Activated CD4-positive, alpha-beta T cell treated with anti-CD3 and anti-CD28 coated beads, Interleukin-2, amount 50 U/mL, for 1 hour (primary cell): ENCODE results near the gene TM6SF1.
"Not testable (repeated sequence)": the region's sequence is repeated elsewhere in the genome, so short reads cannot be mapped to it uniquely, and the experiment has no call there.

ENCODE experiments used
- DNase-seq: peaks from one replicate; pipeline ENCODE4 v3.0.0-alpha.2; 2020

Gene TM6SF1

DNA sequence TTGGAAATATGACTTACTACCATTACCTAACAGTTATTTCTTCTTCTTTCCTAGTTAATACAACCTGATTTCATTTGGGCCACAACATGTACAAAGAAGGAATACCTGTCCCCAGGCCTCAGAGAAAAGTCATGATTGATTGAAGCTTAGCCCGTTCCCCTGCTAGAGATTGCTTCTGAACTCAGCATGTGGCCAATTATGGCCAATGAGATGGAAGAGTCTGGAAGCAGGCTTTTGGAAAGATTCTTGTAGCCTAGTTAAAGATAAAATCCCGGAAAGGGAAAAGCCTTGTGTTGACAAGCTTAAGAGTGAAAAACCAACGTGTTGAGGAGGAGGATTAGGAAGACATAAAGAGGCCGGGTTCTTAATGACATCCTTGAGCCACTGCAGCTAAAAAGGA is 17.0 kb upstream of the TM6SF1 start:
- no peak for DNase-seq

DNA sequence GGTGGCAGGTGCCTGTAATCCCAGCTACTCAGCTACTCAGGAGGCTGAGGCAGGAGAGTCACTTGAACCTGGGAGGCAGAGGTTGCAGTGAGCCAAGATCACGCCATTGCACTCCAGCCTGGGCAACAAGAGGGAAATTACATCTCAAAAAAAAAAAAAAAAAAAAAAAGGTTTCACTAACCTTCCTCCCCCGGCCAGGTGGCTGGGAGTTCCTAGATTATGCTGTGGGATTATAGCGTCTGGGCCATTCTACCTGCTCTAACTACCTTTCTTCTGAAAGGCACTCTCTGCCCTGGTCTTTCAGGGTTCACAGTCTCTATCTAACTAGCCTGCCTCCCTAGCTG is 15.5 kb upstream of the TM6SF1 start:
- DNase-seq = not testable (repeated sequence)

DNA sequence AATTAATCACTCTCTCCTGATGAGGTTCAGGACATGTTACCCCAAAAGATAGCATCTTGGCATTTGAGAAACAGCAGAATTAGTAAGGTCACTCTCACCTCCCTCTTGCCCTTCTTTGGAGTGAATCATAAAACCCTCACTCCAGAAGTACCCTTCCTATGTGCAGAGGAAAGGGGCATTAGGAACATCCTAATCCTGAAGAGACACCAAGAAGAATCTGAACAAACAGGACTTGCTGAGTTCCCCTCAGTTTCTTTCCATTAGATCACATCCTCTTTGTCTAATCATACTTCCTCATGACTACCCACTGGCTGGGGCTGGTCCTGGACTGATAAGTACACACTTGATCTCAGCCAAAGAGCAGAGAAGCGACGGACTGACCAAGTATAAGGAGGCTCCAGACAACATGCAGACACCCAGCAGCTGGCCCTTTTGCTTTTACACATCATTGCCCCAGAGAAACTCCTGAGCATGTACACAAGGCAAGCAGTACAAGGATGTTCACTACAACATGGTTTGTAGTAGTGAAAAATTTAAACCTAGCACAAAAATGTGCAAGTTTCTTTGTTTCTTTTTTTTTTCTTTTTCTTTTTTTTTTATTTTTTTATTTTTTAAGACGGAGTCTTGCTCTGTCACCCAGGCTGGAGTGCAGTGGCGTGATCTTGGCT is 15.0 kb upstream of the TM6SF1 start:
- no peak for DNase-seq

DNA sequence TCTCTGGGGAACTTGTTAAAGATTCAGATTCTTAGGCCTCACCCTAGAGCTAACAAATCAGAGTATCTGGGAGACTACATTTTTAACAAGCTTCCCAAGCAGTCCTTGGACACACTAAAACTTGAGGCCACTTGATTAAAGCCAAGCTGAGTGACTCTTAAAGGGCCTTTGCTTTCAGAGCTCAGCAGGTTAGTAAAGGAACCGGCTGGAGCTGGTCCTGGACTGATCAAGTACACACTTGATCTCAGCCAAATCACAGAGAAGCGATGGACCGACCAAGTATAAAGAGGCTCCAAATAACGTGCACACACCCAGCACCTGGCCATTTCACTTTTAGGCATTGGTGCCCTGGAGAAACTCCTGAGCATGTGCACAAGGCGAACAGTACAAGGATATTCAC is 12.9 kb upstream of the TM6SF1 start:
- no peak for DNase-seq

DNA sequence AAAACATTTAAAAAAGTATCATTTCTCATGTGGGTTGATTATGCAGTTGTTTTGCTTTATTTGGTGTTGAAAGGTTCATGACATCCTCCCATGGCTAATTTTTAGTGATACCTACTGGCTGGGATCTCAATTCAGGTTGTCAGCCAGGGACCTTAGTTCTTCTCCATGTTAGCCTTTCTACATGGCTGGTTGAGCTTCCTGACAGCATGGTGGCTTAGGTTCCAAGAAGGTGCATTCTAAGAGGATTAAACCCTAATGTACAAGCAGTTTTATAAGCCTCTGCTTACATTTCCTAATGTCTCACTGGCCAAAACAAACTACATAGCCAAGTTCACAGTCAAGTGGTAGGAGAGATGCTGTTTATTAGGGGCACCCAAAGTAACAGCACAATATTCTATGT is 9.4 kb upstream of the TM6SF1 start:
- DNase-seq = no peak

DNA sequence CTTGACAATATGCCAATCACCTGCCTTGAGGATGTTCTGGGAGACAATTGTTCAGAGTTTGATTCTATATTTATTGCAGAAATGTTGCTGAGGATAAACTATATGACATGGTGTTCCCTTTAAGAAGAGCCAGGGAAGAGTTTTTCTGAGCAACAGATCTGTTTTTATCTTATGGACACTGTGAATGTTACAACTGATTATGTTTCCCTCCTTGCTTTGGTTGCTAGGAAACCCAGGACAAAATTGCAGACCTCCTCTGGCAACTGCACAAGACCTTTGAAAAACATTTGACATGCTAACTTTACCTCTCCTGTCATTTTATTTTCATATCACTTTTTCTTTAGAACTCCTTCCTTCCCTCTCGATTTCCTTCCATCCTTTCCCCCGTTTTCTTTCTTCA is 8.2 kb upstream of the TM6SF1 start:
- DNase-seq = no peak

DNA sequence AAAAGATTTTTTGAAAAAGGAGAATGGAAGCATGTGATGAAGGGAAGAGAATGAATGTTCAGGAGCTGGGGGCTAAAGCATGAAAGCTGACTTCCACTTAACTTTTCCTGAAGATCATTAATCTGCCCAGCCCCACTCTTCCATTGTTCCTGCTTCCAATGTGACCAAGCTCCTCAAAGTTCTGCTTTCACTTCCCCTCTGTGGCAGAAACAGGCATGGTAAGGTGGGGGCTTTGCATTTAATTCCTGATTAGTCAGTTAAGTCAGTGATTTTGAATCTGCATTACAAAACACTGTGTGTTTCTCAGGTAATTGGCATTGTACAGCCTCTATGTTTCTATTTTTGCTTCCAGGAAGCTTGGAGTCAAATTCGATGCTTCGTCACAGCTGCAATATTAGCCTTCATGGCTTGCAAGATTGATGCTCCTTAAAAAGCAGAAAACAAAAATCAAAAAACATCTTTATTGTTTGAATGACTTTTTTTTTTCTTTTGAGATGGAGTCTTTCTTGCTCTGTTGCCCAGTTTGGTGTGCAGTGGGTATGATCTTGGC is 7.3 kb upstream of the TM6SF1 start:
- DNase-seq = no peak

DNA sequence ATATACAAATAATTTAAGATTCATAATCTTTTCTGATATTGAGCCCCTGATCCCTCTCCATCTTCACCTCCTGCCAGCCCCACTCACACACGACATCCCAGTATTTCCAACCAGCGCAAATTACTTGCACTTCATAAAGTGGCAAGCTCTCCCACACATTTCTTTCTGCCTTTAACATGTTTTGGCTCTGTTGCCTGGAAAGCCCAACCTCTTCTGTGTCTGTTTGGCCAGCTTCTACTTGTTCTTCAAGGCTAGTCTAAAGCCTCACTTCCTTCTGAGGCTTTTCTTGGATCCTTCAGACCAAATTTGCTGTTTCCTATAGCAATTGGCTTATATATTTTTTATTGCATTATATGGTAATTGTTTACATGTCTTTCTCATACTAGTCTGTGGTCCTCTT is 5.1 kb upstream of the TM6SF1 start:
- no peak for DNase-seq

DNA sequence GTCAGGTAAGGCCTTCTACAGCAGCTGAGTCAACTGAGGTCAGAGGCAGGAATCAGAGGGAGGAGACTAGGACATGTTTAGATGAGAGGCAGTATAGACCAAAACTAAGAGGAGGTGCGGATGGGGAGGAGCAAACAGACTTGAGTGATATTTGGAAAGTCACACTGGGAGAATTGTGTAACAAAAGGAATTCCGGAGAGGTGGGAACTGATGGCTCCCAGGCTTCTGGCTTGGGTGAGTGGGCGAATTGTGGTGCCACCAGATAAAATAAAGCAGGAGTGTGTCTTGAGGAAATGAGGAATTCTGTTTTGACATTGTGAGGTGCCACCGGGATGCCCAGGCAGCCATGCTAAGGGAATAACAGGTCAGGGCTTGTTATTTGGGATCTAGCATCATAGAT is 3.3 kb upstream of the TM6SF1 start:
- no peak for DNase-seq

DNA sequence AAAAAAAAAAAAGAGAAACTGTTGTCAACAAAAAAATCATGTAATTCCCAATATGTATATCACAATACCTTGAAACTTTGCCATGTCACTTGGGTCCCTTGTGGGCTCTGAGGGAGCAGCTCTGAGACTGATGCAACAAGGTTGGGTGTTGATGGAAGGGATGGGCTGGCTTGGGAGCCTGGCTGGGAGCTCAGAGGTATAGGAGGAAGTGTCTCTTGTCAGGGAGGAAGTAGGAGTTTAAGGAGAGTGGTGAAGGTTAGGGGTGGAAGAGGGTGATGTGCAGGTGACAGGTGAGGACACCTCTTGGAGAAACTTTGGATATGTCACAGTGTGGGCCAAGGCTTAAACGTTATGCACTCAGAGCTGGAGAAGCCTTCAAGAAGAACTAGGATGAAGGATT is 2.0 kb upstream of the TM6SF1 start:
- DNase-seq = no peak

DNA sequence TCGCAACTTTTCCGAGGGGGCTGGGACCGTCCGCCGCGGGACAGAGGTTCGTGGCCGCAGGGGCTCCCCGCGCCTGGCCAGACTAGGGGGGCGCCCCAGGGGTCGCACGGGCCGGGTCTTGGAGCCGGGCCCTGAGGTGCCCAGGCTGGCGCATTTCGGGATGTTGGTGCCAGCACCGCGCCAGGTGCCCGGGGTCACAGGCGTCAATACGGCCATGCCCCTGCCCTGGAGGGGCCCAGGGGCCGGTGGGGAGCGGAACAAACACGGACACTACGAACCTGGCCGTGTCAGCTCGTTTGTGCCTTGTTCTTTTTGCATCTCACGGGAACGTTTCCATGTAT is 366 bp downstream of the TM6SF1 start:
- DNase-seq = no peak

DNA sequence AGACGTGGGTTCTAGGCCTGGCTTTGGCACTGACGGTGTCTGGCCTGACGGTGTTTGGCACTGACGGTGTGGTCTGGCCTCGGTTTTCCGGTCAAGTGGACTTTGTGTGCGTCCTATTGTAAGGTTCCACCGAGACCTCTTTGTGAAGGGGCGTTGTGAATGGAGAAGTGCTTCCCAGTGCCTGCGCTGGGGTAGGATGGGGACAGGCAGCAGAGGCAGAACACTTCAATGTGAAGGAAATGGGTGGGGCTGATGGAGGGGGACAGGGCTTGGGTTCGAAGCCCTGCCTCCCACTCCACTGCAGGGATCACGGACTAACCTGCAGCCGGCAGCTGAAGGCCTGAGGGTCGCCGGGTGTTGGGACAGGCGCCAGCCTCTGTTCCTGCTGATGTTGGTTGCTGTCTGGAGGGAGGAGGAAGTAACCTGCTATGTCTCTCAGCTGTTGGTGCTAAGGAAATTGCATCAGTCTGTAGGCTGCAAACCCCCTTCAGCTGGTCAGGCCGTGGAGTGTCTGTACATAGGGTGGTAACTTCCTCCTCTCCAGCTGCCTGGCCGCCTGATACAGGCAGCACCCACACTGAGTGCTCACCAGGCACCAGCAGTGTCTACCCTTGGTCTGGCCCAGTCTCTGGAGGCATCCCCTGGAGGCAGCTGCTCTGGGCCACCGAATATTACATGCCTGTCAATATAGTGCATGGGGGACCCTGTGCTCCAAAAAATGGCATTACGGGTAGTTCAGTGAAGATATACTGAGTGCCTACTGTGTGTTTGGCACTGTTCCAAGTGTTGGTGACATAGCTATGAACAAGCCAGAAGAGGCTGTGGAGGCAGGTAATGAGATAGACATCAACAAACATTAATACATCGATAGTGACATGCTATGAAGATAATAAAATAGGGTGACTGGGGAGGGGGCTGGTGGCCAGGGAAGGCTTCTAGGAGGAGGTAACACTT is 1.1 kb downstream of the TM6SF1 start:
- no peak for DNase-seq

DNA sequence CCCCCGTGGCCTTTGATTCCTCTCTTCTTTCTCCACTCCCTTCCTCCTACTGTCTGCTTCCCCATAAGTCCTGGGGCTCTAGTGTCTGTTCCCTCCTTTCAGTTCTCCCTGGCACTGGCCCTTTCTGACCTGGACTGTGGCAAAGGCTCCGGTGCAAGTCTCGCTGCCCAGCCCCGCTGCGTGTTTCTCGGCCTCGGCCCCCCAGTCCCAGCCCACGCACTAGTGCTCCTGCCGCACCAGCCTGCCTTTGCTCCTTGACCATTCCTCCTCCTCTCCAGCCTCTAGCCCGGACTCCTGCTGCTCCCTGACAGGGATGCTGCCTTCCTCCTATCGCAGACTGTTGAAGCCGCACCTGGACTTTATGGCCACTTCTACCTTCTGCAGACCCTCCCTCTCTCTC is 2.1 kb downstream of the TM6SF1 start:
- no peak for DNase-seq

DNA sequence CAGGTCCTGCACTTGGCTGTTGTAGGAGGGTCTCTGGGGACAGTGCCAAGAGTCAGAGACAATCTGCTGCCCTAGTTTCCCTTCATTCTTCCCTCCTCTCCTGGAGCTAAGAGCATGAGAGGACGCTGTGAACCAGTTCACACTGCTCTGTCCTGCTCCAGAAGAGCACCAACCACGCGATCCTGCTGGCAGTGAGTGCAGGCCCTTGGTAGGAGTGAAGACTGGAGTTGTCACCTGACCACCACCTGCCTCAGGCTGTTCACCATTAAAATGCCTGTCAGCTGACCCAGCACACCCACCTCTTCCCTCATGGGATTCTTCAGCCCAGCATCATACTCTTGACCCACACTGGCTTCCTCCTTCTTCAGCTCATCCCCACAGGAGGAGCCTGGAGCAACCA is 2.9 kb downstream of the TM6SF1 start:
- no peak for DNase-seq

DNA sequence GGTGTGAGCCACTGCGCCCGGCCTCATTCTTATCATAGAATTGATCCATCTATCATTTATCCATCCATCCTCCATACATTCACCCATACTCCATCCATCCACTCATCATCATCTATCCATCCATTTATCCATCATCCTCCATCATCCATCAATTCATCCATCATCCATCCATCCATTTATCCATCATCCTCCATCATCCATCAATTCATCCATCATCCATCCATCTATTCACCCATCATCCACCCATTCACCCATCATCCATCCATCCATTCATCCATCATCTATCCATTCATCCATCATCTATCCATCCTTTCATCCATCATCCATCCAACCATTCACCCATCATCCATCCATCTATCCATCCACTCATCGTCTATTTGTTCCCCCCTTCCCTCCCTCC is 3.7 kb downstream of the TM6SF1 start:
- no peak for DNase-seq

DNA sequence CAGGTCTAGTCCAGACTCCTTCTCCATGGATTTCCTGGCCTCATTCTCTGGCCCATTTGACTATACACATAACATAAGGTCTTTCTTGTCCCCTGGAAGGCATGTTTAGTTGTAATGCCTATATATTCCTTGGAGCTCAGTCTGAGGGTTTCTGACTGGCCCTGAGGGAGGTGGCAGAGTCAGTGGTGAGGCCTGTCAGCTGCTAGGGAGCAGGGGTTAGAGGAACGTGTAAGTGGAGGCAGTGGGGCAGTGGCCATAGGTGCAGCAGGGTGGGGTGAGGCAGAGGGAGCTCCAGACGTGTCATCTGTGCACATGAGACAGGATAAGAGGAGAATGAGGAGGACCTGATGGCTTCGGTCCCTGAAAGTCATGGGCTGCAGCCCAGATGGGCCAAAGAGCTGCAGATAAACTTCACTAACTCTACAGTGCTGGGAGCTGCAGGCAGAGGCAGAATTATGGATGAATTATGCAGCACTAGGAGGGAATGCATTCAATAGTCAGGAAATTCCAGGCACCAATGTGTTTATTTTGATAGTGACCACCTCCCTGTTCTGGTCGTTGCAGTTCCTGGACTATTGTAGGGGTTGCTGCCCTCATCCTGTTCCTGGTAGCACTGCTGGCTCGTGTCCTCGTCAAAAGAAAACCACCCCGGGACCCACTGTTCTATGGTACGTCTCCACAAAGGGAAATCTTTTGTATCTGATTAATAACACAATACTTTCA is 4.9 kb downstream of the TM6SF1 start:
- no peak for DNase-seq

DNA sequence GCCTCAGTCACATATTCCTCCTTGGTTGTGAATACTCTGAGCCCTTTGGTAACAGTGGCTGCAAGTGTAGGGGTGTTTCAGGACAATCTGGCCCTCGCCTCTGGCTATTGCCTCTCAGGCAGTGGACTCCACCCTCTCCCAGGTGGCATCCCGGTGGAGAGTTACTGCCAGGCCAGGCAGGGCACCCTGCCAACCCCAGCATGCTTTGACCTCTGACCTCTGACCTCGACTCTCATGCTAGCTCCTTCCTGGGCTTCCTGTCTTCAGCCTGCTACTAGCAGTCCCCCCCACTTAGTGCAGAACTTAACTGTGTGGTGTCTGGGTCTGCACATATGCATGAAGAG is 5.5 kb downstream of the TM6SF1 start:
- DNase-seq = no peak

DNA sequence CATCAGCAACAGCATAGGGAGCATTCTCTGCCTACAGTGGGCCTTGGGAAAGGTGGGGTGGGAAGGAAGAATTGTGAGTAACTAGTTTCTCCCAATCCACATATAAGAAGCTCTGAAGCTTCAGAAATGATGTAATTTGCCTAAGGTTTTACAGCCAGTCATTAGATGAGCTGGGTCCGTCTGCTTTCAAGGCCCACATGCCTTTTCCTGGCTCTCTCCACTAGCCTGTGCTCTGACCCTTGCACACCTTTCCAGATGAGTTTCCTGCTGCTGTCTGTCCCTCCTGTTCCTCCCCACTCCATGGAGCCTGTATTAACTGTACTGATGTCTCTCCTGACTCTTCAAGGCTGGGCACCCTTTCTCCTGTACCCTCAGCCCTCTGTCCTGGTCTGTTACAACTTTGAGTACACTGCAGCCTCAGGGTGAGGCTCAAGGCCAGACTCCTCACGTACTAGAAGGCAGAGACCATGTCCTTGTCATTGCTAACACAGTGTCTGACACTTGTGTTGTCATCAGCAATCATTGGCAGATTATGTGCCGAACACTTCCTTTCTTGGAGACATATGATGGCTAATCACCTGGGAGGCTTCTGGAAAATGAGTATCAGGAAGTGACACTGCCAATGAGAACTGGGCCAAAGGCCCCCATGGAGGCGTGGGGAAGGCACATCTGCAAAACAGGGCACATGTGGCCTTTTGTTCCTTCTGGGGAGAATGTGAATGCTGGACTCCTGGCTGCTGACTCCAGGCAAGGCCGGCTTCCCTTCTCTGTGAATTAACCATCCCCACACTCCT is 6.6 kb downstream of the TM6SF1 start:
- no peak for DNase-seq

DNA sequence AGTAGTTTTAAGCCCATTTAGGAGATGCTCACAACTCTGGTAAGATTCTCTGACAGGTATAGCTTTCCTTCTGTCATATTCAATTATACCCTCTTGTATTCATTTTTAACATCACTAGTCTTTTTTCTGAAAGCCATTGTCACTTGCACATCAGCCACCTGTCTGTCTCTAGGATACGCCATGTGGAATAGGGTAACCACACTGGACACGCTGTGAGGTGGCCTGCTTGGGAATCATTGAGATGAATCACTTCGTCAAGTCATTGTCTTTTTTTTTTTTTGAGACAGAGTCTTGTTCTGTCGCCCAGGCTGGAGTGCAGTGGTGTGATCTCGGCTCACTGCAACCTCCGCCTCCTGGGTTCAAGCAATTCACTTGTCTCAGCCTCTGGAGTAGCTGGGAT is 7.4 kb downstream of the TM6SF1 start:
- no peak for DNase-seq

DNA sequence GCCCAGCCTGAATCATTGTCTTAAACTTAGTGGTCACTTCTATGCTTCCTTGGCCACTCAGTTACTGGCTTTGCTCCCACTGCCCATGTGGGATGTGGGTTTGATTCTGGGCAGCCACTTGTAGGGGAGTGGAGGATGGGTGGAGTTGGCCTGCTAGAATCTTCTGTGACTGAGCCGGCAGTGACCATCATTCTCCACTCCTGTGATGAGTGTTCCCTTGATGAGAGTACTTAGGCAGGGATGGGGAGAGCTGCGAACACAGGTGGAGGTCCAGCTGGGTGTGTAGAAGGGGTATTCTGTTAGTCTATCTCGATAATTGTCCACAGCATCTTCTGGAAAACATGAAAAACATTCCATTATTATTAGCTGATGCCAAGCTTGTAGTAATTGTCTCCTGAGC is 8.0 kb downstream of the TM6SF1 start:
- no peak for DNase-seq

DNA sequence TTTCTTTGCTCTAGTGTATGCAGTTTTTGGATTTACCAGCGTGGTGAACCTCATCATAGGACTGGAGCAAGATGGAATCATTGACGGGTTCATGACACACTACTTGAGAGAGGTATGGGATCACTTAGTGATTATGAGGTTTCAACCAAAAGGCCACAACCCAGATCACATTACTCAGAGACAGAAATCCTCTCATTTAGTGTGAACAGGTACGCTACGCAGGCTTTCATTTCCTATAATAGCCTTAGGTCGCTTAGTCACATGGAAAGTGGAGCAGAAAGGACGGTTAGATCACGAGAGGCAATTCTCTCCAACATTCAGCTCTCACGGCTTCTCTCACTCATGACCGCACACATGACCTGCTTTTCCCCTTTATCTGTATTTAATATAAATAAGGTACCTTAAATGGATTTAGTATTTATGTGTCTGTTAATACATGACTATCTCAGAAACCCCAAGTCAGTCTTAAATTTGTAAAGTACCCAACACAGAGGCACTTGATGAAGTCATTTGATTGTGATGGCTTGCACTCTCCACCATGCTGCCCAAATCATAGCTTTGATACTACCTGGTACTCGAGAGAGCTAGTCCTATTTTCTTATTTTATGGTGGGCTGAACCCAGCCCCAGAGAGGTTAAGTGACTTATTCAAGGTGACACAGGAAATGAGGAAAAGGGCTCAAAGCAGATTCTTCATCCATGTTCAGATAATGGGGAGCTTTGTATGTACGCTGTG is 8.6 kb downstream of the TM6SF1 start:
- no peak for DNase-seq

DNA sequence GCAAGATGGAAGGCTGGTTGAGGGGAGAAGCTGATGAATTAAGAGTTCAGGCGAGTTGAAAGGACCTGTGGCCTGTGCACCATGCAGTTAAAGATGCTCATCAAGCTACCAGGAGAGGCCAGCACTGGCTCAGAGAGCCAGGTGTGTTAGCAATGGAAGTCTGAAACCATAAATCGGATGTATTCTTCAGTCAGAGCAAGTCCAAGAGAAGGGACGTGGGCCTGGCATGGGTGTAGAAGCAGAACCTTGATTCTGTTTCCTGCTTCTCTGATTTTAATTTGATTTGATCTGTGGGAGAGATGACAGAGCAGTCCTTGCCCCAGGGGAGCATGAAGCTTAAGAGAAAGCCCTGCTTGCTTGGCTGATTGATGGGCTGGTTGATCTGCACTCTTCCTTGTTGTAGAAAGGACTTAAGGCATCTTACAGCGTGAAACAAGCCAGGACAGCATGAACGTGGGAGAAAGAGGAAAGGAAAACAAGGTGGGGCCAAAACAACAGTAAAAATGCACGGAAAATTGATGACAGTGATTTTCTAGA is 10.9 kb downstream of the TM6SF1 start:
- DNase-seq = no peak
